Tibial nerve (tissue), 4 donors: Measurements from ENCODE around the gene PPFIA2.

ENCODE experiments used
- EP300 ChIP-seq, 2 donors: sonication (generic); formaldehyde crosslinking; IDR thresholded peaks; one replicate each; pipeline ENCODE4 v1.6.1; 2017; ENCODE audit warnings: antibody characterized with exemption in 2 of 2, mild to moderate bottlenecking in 1 of 2
- POLR2A ChIP-seq, 2 donors: fragments of 450-650 bp; IDR thresholded peaks; one replicate each; pipeline ENCODE4 v1.6.1; 2017; ENCODE audit warnings: antibody characterized with exemption in 2 of 2, mild to moderate bottlenecking in 2 of 2, moderate library complexity in 2 of 2
- TF ChIP-seq, protein P1 (sequence below), 5 experiments: fragments of 200-600 bp in 3 of 5; fragments of 450-650 bp in 2 of 5; sonication (generic) in 3 of 5; IDR thresholded peaks; one replicate each; pipeline ENCODE4 v1.5.1; 2016 to 2019; ENCODE audit warnings: antibody characterized with exemption in 5 of 5, mild to moderate bottlenecking in 3 of 5, moderate library complexity in 2 of 5

- TF ChIP-seq, protein P1, sequence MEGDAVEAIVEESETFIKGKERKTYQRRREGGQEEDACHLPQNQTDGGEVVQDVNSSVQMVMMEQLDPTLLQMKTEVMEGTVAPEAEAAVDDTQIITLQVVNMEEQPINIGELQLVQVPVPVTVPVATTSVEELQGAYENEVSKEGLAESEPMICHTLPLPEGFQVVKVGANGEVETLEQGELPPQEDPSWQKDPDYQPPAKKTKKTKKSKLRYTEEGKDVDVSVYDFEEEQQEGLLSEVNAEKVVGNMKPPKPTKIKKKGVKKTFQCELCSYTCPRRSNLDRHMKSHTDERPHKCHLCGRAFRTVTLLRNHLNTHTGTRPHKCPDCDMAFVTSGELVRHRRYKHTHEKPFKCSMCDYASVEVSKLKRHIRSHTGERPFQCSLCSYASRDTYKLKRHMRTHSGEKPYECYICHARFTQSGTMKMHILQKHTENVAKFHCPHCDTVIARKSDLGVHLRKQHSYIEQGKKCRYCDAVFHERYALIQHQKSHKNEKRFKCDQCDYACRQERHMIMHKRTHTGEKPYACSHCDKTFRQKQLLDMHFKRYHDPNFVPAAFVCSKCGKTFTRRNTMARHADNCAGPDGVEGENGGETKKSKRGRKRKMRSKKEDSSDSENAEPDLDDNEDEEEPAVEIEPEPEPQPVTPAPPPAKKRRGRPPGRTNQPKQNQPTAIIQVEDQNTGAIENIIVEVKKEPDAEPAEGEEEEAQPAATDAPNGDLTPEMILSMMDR (IDR thresholded peaks at IDR 0.05): no peak
- TF ChIP-seq POLR2A (IDR thresholded peaks at IDR 0.05): no peak
- TF ChIP-seq EP300 (IDR thresholded peaks at IDR 0.05): no peak
Measured at GRCh38 chr12:81252228-81252627, 506.9 kb downstream of the PPFIA2 start.
